Fibroblast of skin of left biceps (primary cell): ENCODE measurements around the gene ZNF783.
"Not testable (repeated sequence)": the region's sequence is repeated elsewhere in the genome, so short reads cannot be mapped to it uniquely, and the experiment has no call there.

ENCODE experiments used
- DNase-seq, 2 experiments: peaks; one replicate each; pipeline ENCODE4 v3.0.0-alpha.2; 2013; ENCODE audit warnings: low read depth in 2 of 2

Gene ZNF783

GRCh38 chr7:149300620-149301285, 38.8 kb downstream of the ZNF783 start:
- no peak for DNase-seq

GRCh38 chr7:149302222-149302621, 40.2 kb downstream of the ZNF783 start:
- DNase-seq = no peak

- no peak for DNase-seq
Observed at GRCh38 chr7:149302865-149303264, 40.9 kb downstream of the ZNF783 start.

GRCh38 chr7:149304006-149304405, 42.0 kb downstream of the ZNF783 start:
- DNase-seq = no peak

GRCh38 chr7:149306854-149307253, 44.9 kb downstream of the ZNF783 start:
- no peak for DNase-seq

GRCh38 chr7:149307775-149308501, 45.9 kb downstream of the ZNF783 start:
- no peak for DNase-seq

GRCh38 chr7:149310113-149310836, 48.3 kb downstream of the ZNF783 start:
- DNase-seq = peak; percentile 31 to 44

GRCh38 chr7:149310990-149311573, 49.1 kb downstream of the ZNF783 start:
- DNase-seq = no peak

GRCh38 chr7:149313981-149314380, 52.0 kb downstream of the ZNF783 start:
- no peak for DNase-seq

GRCh38 chr7:149316606-149317005, 54.6 kb downstream of the ZNF783 start:
- no peak for DNase-seq

- no peak for DNase-seq
Observed at GRCh38 chr7:149317496-149317895, 55.5 kb downstream of the ZNF783 start.

GRCh38 chr7:149317986-149318672, 56.1 kb downstream of the ZNF783 start:
- DNase-seq = no peak

- DNase-seq = no peak
Observed at GRCh38 chr7:149319376-149319775, 57.4 kb downstream of the ZNF783 start.

GRCh38 chr7:149320313-149321124, 58.5 kb downstream of the ZNF783 start:
- no peak for DNase-seq

GRCh38 chr7:149321125-149321905, 59.3 kb downstream of the ZNF783 start:
- not testable (repeated sequence) for DNase-seq

- no peak for DNase-seq
Observed at GRCh38 chr7:149321978-149322541, 60.1 kb downstream of the ZNF783 start.

- no peak for DNase-seq
Observed at GRCh38 chr7:149322737-149323136, 60.7 kb downstream of the ZNF783 start.

GRCh38 chr7:149325248-149325647, 63.3 kb downstream of the ZNF783 start:
- DNase-seq = no peak

- DNase-seq = no peak
Observed at GRCh38 chr7:149329265-149329664, 67.3 kb downstream of the ZNF783 start.
